GM12878 (cell line): ENCODE measurements around the gene OTUB2.

Experiments
- CTCF ChIP-seq, 3 experiments: IDR thresholded peaks in 2 of 3; conservative IDR thresholded peaks in 1 of 3; 2 replicates each; pipeline ENCODE4 v1.5.1; 2011; ENCODE audit warnings: low read depth in 3 of 3, low read length in 3 of 3, mild to moderate bottlenecking in 3 of 3, control low read depth in 2 of 3, moderate library complexity in 2 of 3, inconsistent platforms in 1 of 3, mixed read lengths in 1 of 3; ENCODE audit not compliant: control insufficient read depth in 2 of 3, insufficient read depth in 1 of 3; ENCODE audit errors: extremely low read depth in 1 of 3
- PAX5 ChIP-seq: IDR thresholded peaks from 2 replicates; pipeline ENCODE4 v1.6.1; 2011; ENCODE audit warnings: low read depth, low read length, borderline replicate concordance
- POLR2AphosphoS2 ChIP-seq: IDR thresholded peaks from 2 replicates; pipeline ENCODE4 v1.6.1; 2011; ENCODE audit warnings: low read depth, mild to moderate bottlenecking, low read length, improper control_type of control experiment, moderate library complexity
- SIX5 ChIP-seq: IDR thresholded peaks from 2 replicates; pipeline ENCODE4 v1.6.1; 2011; ENCODE audit warnings: mild to moderate bottlenecking, low read depth, low read length, moderate library complexity; ENCODE audit not compliant: severe bottlenecking
- ZNF274 ChIP-seq: IDR thresholded peaks from one replicate; pipeline ENCODE4 v1.8.0; 2011; ENCODE audit not compliant: insufficient read length, insufficient read depth

DNA sequence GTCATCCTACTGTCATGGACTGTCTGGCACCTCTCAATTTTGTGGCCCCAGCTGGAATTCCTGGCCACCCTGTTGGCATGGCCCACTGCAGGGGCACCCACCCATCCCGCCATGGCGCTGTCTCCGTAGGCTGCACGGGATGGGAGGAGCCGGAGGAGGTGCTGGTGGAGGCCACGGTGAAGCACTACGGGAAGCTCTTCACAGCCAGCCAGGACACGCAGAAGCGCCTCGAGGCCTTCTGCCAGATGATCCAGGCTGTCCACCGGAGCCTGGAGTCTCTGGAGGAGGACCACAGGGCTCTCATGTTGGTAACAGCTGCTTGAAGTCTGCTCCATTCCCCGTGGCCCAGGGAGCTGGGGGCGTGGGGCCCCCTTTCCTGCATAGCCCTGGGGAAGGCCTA, 25.1 kb upstream of the OTUB2 start:
- TF ChIP-seq CTCF (IDR thresholded peaks at IDR 0.05 in 2 of 3, conservative IDR thresholded peaks at IDR 0.05 in 1 of 3; ENCODE audit: control insufficient read depth in 2 of 3, extremely low read depth in 1 of 3, insufficient read depth in 1 of 3, low read depth in 3 of 3, low read length in 3 of 3) = no peak
- TF ChIP-seq PAX5 = no peak
- TF ChIP-seq ZNF274 = no peak
- no peak for TF ChIP-seq SIX5
- TF ChIP-seq POLR2AphosphoS2 = no peak
